ENCODE results near the gene PALB2.

DNA sequence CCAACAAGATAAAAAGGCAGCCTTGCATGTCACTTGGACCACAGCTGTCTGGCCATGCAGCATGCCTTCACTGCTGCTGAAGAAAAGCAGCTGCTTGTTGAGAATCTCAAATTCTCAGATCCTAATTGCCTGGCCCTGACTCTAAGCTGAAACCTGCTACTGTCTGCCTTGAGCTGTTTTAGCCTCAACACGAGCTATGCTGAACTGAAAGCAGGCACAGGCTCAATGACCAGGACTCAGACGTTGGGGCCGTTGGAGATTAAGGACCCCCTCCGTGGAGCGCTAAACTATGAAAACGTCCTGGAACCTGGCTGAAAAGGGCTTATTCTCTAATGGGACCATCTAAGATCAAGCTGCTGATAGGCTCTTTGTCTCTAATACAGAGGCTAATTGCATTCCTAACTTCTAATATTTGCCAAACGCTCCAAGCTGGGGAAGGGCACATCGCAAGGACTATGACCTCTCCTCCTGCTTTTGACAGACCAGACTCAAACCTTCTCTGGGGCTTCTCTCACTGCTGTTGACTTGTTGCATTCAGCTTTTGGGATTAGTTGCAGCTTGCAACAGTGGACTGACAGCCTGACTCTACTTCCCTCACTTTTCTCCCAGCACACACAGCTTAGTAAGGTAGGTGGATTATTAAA is 33.0 kb upstream of the PALB2 start:
- TF ChIP-seq, protein P1, sequence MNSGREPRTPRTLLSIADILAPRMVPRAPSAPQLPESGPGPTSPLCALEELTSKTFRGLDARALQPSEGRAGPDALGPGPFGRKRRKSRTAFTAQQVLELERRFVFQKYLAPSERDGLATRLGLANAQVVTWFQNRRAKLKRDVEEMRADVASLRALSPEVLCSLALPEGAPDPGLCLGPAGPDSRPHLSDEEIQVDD (CRISPR knock-in tag; IDR thresholded peaks at IDR 0.05; ENCODE audit: borderline replicate concordance): 0 out of 2 replicates have a peak, but pooled peaks have one; percentile 24
- TF ChIP-seq ZSCAN20 (CRISPR knock-in tag; IDR thresholded peaks at IDR 0.05; ENCODE audit: borderline replicate concordance): no peak
- TF ChIP-seq KDM1A (CRISPR knock-in tag; IDR thresholded peaks at IDR 0.05): no peak
- no peak for TF ChIP-seq NRL (CRISPR knock-in tag; IDR thresholded peaks at IDR 0.05; ENCODE audit: borderline replicate concordance)
- TF ChIP-seq MIER2 (CRISPR knock-in tag; IDR thresholded peaks at IDR 0.05): no peak

Measured in HepG2 (cell line).